ENCODE measurements around the gene SELL.

- TF ChIP-seq POLR2AphosphoS5 (IDR thresholded peaks at IDR 0.05; ENCODE audit: low read depth, low read length): no peak
- no peak for TF ChIP-seq TAF1 (IDR thresholded peaks at IDR 0.05; ENCODE audit: borderline replicate concordance, insufficient read depth, low read length)
- TF ChIP-seq FOXP2 (optimal IDR thresholded peaks at IDR 0.05; ENCODE audit: borderline replicate concordance, extremely low read depth, extremely low read length, insufficient read depth): no peak
Observed at GRCh38 chr1:169729991-169730390, 18.6 kb upstream of the SELL start.
